K562 (cell line): ENCODE data around the gene ERGIC3. TPM values are rescaled to one million over a fixed set of nuclear protein-coding genes. Genes with fewer than 3 reads are reported as not detected.
A peak's percentile ranks its signal among the peaks of the same experiment; 100 is the strongest.

Source experiments
- ATAC-seq: fragments of 200-7000 bp; cut with Tn5 transposase; 3 replicates; pipeline ENCODE4 v1.9.1; 2020; ENCODE audit warnings: moderate library complexity
- BruUV-seq: library from RNA; stranded (reverse); fragments of 400-500 nt; replicated peaks from 2 replicates; lab custom pipeline; 2021; lab: Mats Ljungman, UMichigan
- CTCF ChIA-PET: fragments of 300-600 bp; formaldehyde crosslinking; extraction: SDS; loops from one replicate; lab custom pipeline; 2021; ENCODE audit warnings: low intra/inter-chr PET ratio; lab: Yijun Ruan, JAX
- POLR2A ChIA-PET: fragments of 300-600, 350-650 bp; sonication (Branson Sonifier 250); formaldehyde crosslinking; extraction: SDS; loops from one replicate; lab custom pipeline; 2021; ENCODE audit warnings: antibody characterized with exemption, inconsistent platforms; lab: Yijun Ruan, JAX
- DNase-seq, 4 experiments: peaks; one replicate each; pipeline versions ENCODE4 v3.0.0 to v3.0.0-alpha.2; 2011 to 2018; ENCODE audit warnings: low spot score in 3 of 4, mixed read lengths in 3 of 4; ENCODE audit errors: extremely low read depth in 1 of 4
- FAIRE-seq: peaks from 2 replicates; lab custom pipeline; 2011; peaks lifted over from hg19 to GRCh38; lab: Jason Lieb, UNC
- H2AFZ ChIP-seq: 2 replicates; pipeline ENCODE4 v1.6.0; 2011; ENCODE audit warnings: low read depth, low read length, control low read depth, inconsistent platforms
- H3K27ac ChIP-seq: fragments of 200-600 bp; 3 replicates; pipeline ENCODE4 v1.8.0; 2011; ENCODE audit warnings: low read depth, mild to moderate bottlenecking, control low read depth, inconsistent platforms, low read length, moderate library complexity, mixed read lengths; ENCODE audit errors: extremely low read depth
- H3K27me3 ChIP-seq, 2 experiments: fragments of 300-600 bp in 1 of 2; 2 replicates in 1 of 2; 3 replicates in 1 of 2; pipeline versions ENCODE4 v1.6.0 to v1.8.0; 2011; ENCODE audit warnings: inconsistent platforms in 2 of 2, low read length in 2 of 2, mild to moderate bottlenecking in 1 of 2, mixed read lengths in 1 of 2, moderate library complexity in 1 of 2; ENCODE audit not compliant: control insufficient read depth in 2 of 2, insufficient read depth in 2 of 2
- H3K36me3 ChIP-seq: fragments of 300-600 bp; 3 replicates; pipeline ENCODE4 v1.8.0; 2011; ENCODE audit warnings: mild to moderate bottlenecking, low read length, inconsistent platforms; ENCODE audit not compliant: control insufficient read depth, insufficient read depth
- H3K4me1 ChIP-seq, 2 experiments: fragments of 200-600 bp in 1 of 2; replicated peaks in 1 of 2; 2 replicates in 1 of 2; 3 replicates in 1 of 2; pipeline versions ENCODE4 v1.5.1 to v1.8.0; 2011; ENCODE audit warnings: inconsistent platforms in 2 of 2, low read length in 2 of 2, mild to moderate bottlenecking in 1 of 2, mixed read lengths in 1 of 2, moderate library complexity in 1 of 2; ENCODE audit not compliant: control insufficient read depth in 2 of 2, insufficient read depth in 2 of 2
- H3K4me2 ChIP-seq: 2 replicates; pipeline ENCODE4 v1.6.1; 2011; ENCODE audit warnings: low read length, control low read depth, inconsistent platforms, mixed read lengths; ENCODE audit not compliant: insufficient read depth
- H3K4me3 ChIP-seq: fragments of 200-600 bp; sonication (generic), shearing (Covaris generic); 2 replicates; pipeline ENCODE4 v1.5.1; 2016; ENCODE audit warnings: control low read depth, inconsistent platforms
- H3K79me2 ChIP-seq: fragments of 200-600 bp; 3 replicates; pipeline ENCODE4 v1.8.0; 2011; ENCODE audit warnings: low read length, inconsistent platforms; ENCODE audit not compliant: control insufficient read depth, insufficient read depth
- H3K9ac ChIP-seq, 2 experiments: 2 replicates each; pipeline versions ENCODE4 v1.6.0 to v1.6.1; 2011; ENCODE audit warnings: low read depth in 2 of 2, low read length in 2 of 2, control low read depth in 1 of 2, inconsistent platforms in 1 of 2, mild to moderate bottlenecking in 1 of 2, mixed read lengths in 1 of 2; ENCODE audit not compliant: insufficient read depth in 1 of 2
- H3K9me1 ChIP-seq: one replicate; pipeline ENCODE4 v1.6.0; 2011; ENCODE audit warnings: inconsistent platforms, mild to moderate bottlenecking, low read length, moderate library complexity; ENCODE audit not compliant: control insufficient read depth, insufficient read depth
- H3K9me3 ChIP-seq: replicated peaks from 2 replicates; pipeline ENCODE4 v1.5.1; 2011; ENCODE audit warnings: low read depth, low read length, inconsistent platforms; ENCODE audit not compliant: control insufficient read depth, insufficient read depth
- H4K20me1 ChIP-seq: replicated peaks from 2 replicates; pipeline ENCODE4 v1.6.1; 2011; ENCODE audit warnings: low read length, inconsistent platforms, mixed read lengths; ENCODE audit not compliant: control insufficient read depth, insufficient read depth
- NFIC ChIP-seq: fragments of 450-650 bp; IDR thresholded peaks from 2 replicates; pipeline ENCODE4 v1.6.1; 2017; ENCODE audit warnings: mild to moderate bottlenecking, inconsistent platforms
- NR3C1 ChIP-seq: sonication (generic); formaldehyde crosslinking; IDR thresholded peaks from 2 replicates; pipeline ENCODE4 v1.8.1; 2022; ENCODE audit warnings: missing genetic modification reagents
- ZBTB40 ChIP-seq, 2 experiments: fragments of 450-650 bp in 1 of 2; sonication (generic) in 1 of 2; formaldehyde crosslinking in 1 of 2; IDR thresholded peaks; 2 replicates each; pipeline versions ENCODE4 v1.7.1 to v1.9.0; 2016 to 2022; ENCODE audit warnings: inconsistent platforms in 1 of 2, mild to moderate bottlenecking in 1 of 2, missing genetic modification reagents in 1 of 2
- ZNF583 ChIP-seq: fragments of 250-450 bp; sonication (Bioruptor Pico); IDR thresholded peaks from 2 replicates; pipeline ENCODE4 v1.4.0; 2020
- WGBS: fragments of 100-300 bp; shearing (Covaris generic); methylation state at CpG from one replicate; pipeline ENCODE4 v1.1.6; 2016; ENCODE audit warnings: low coverage, mixed read lengths; ENCODE audit not compliant: insufficient coverage; ENCODE audit errors: missing lambda C conversion rate; 5-methylcytosine and 5-hydroxymethylcytosine counted together
- in situ Hi-C: fragments of 300-500 bp; cut with MboI; formaldehyde crosslinking; loops from 4 replicates; pipeline ENCODE4 v1.15.0; 2018; ENCODE audit warnings: inconsistent platforms, mixed read lengths
- intact Hi-C: fragments of 100-400 bp; cut with micrococcal nuclease; formaldehyde crosslinking; loops from 2 replicates; pipeline ENCODE4 v1.14.2; 2022
- polyA plus RNA-seq, 8 experiments: library from polyadenylated mRNA; depleted of rRNA in 4 of 8; stranded (reverse) in 5 of 8; unstranded in 3 of 8; fragments of >200 nt; fragmentation: Nextera tagmentation in 2 of 8; fragmentation: Illumina TruSeq in 1 of 8; extraction: Ambion mirVana in 2 of 8; extraction: Trizol in 1 of 8; gene quantifications; 2 replicates each; pipeline versions ENCODE4 v1.2.1 to v1.2.3, GENCODE V29; 2011 to 2014; ENCODE audit warnings: inconsistent platforms in 1 of 8, missing spikeins in 1 of 8
- total RNA-seq, 7 experiments: library from RNA; depleted of rRNA in 6 of 7; stranded (reverse); fragments of >200 nt in 6 of 7; fragmentation: Illumina TruSeq in 2 of 7; extraction: Trizol in 2 of 7; gene quantifications; 2 replicates each; pipeline versions ENCODE4 v1.2.1 to v1.2.3, GENCODE V29; 2011 to 2021; ENCODE audit warnings: low replicate concordance in 1 of 7

The ERGIC3 gene
- total and polyA plus RNA-seq, 9 of the 15 experiments (the other 6 are each of a cell fraction or from before 2014, with no cell fraction given) = 121 to 278 (median 184) TPM

GRCh38 chr20:35592339-35592974, 50.6 kb downstream of the ERGIC3 start:
- ChIA-PET POLR2A (interaction anchor here (0.5 kb wide), 2 partner anchors 21 to 152 kb away, joined by 3 read pairs; no protein-coding TSS in a partner anchor), CTCF (no interaction called here)
- Histone ChIP-seq H3K4me2 (no peak overlapping the region), H3K27ac (no peak overlapping the region), H3K4me1 (peaks cover 0 to 4% of the 10 kb centered on the region in 2 experiments; a peak in 3 of 5 replicates), H4K20me1 (no peaks in the 10 kb centered on the region), H3K9ac (no peak overlapping the region), H3K79me2 (no peaks in the 10 kb centered on the region), H3K9me1 (no peaks in the 10 kb centered on the region), H3K9me3 (no peaks in the 10 kb centered on the region), H2AFZ (no peak overlapping the region), H3K4me3 (no peak overlapping the region), H3K27me3 (peaks cover 0 to 21% of the 10 kb centered on the region in 2 experiments; a peak in 3 of 5 replicates), H3K36me3 (no peaks in the 10 kb centered on the region)
- FAIRE-seq (no peak), ATAC-seq (no peak), DNase-seq (peak in 3 of 4 experiments; percentile 5 to 6 (median 5))
- intact Hi-C loops (no loop called here), in situ Hi-C loops (no loop called here)
- TF ChIP-seq NFIC = peak; percentile 78
- no peak for TF ChIP-seq ZNF583 (CRISPR knock-in tag)
- 6% methylated on average over 2 of the region's 2 CpGs for WGBS
- BruUV-seq = no TSS peak

GRCh38 chr20:35595456-35595855, 53.6 kb downstream of the ERGIC3 start:
- ChIA-PET CTCF (no interaction called here), POLR2A (interaction anchor here (0.6 to 1.6 kb wide), 6 partner anchors 10 to 358 kb away, joined by 3 to 4 read pairs (median 4); no protein-coding TSS in a partner anchor)
- intact Hi-C loops = no loop called here
- FAIRE-seq (no peak), DNase-seq (no peak), ATAC-seq (no peak)
- BruUV-seq = no TSS peak
- Histone ChIP-seq H2AFZ (no peak overlapping the region), H3K9me1 (no peaks in the 10 kb centered on the region), H3K4me3 (no peak overlapping the region), H3K9me3 (no peaks in the 10 kb centered on the region), H3K27ac (no peak overlapping the region), H3K79me2 (no peaks in the 10 kb centered on the region), H3K27me3 (peaks cover 0 to 35% of the 10 kb centered on the region in 2 experiments; a peak in 4 of 5 replicates), H3K9ac (peak overlapping the region in 1 of 2 experiments; percentile 33; a peak in 1 of 4 replicates), H3K36me3 (no peaks in the 10 kb centered on the region), H3K4me1 (peaks cover 0 to 16% of the 10 kb centered on the region in 2 experiments; a peak in 3 of 5 replicates), H3K4me2 (no peak overlapping the region), H4K20me1 (no peaks in the 10 kb centered on the region)
- 33% methylated on average over 17 of the region's 17 CpGs for WGBS
- in situ Hi-C loops = no loop called here
- TF ChIP-seq NR3C1 (CRISPR knock-in tag) (no peak), ZBTB40 (IDR thresholded peaks at IDR 0.05) (no peak), ZBTB40 (CRISPR knock-in tag; IDR thresholded peaks at IDR 0.05) (no peak)
